ENCODE measurements around the gene ATG16L1.

ATG16L1 gene

GRCh38 chr2:233250985-233251305, 528 bp upstream of the ATG16L1 start:
- peaks cover 27% of the 10 kb centered on the region for H3K36me3 Mint-ChIP-seq (ENCODE audit: insufficient read depth)
- no peaks in the 10 kb centered on the region for H3K9me3 Mint-ChIP-seq
- peak overlapping the region; percentile 91 for H3K4me3 Mint-ChIP-seq
- H3K4me1 Mint-ChIP-seq, result peaks cover 64% of the 10 kb centered on the region
- H3K27ac Mint-ChIP-seq (ENCODE audit: low read depth), result peak overlapping the region; percentile 93
- ATAC-seq (replicated peaks; ENCODE audit: extremely low read depth, poor library complexity, severe bottlenecking) (peak; percentile 11), DNase-seq (ENCODE audit: low spot score in 2 of 2) (no peak)
- no peaks in the 10 kb centered on the region for H3K27me3 Mint-ChIP-seq

GRCh38 chr2:233252227-233252626, 754 bp downstream of the ATG16L1 start:
- Mint-ChIP-seq H3K4me3 (peak overlapping the region; percentile 91), H3K4me1 (peaks cover 60% of the 10 kb centered on the region), H3K27me3 (no peaks in the 10 kb centered on the region), H3K9me3 (no peaks in the 10 kb centered on the region), H3K27ac (ENCODE audit: low read depth) (peak overlapping the region; percentile 93), H3K36me3 (ENCODE audit: insufficient read depth) (peaks cover 35% of the 10 kb centered on the region)
- DNase-seq (ENCODE audit: low spot score in 2 of 2) (no peak), ATAC-seq (replicated peaks; ENCODE audit: extremely low read depth, poor library complexity, severe bottlenecking) (no peak)

GRCh38 chr2:233255151-233255550, 3.7 kb downstream of the ATG16L1 start:
- H3K36me3 Mint-ChIP-seq (ENCODE audit: insufficient read depth), result peaks cover 59% of the 10 kb centered on the region
- H3K27ac Mint-ChIP-seq (ENCODE audit: low read depth), result peak overlapping the region; percentile 72
- peaks cover 68% of the 10 kb centered on the region for H3K4me1 Mint-ChIP-seq
- no peaks in the 10 kb centered on the region for H3K27me3 Mint-ChIP-seq
- DNase-seq (ENCODE audit: low spot score in 2 of 2) (no peak), ATAC-seq (replicated peaks; ENCODE audit: extremely low read depth, poor library complexity, severe bottlenecking) (no peak)
- H3K4me3 Mint-ChIP-seq, result peak overlapping the region; percentile 91
- no peaks in the 10 kb centered on the region for H3K9me3 Mint-ChIP-seq

GRCh38 chr2:233256048-233256447, 4.6 kb downstream of the ATG16L1 start:
- H3K27me3 Mint-ChIP-seq, result no peaks in the 10 kb centered on the region
- DNase-seq (ENCODE audit: low spot score in 2 of 2) (no peak), ATAC-seq (replicated peaks; ENCODE audit: extremely low read depth, poor library complexity, severe bottlenecking) (no peak)
- H3K9me3 Mint-ChIP-seq, result no peaks in the 10 kb centered on the region
- peaks cover 66% of the 10 kb centered on the region for H3K36me3 Mint-ChIP-seq (ENCODE audit: insufficient read depth)
- H3K4me1 Mint-ChIP-seq, result peaks cover 66% of the 10 kb centered on the region
- no peak overlapping the region for H3K27ac Mint-ChIP-seq (ENCODE audit: low read depth)
- no peak overlapping the region for H3K4me3 Mint-ChIP-seq

- peaks cover 67% of the 10 kb centered on the region for H3K36me3 Mint-ChIP-seq (ENCODE audit: insufficient read depth)
- H3K4me3 Mint-ChIP-seq, result no peak overlapping the region
- no peaks in the 10 kb centered on the region for H3K27me3 Mint-ChIP-seq
- peaks cover 74% of the 10 kb centered on the region for H3K4me1 Mint-ChIP-seq
- ATAC-seq (replicated peaks; ENCODE audit: extremely low read depth, poor library complexity, severe bottlenecking), result no peak
- H3K27ac Mint-ChIP-seq (ENCODE audit: low read depth), result peak overlapping the region; percentile 91
- no peaks in the 10 kb centered on the region for H3K9me3 Mint-ChIP-seq
- no peak for DNase-seq (ENCODE audit: low spot score in 2 of 2)
Observed at GRCh38 chr2:233258211-233258610, 6.7 kb downstream of the ATG16L1 start.

GRCh38 chr2:233259730-233260129, 8.3 kb downstream of the ATG16L1 start:
- peaks cover 70% of the 10 kb centered on the region for H3K36me3 Mint-ChIP-seq (ENCODE audit: insufficient read depth)
- no peak for DNase-seq (ENCODE audit: low spot score in 2 of 2)
- H3K27me3 Mint-ChIP-seq, result no peaks in the 10 kb centered on the region
- no peak for ATAC-seq (replicated peaks; ENCODE audit: extremely low read depth, poor library complexity, severe bottlenecking)
- H3K27ac Mint-ChIP-seq (ENCODE audit: low read depth), result peak overlapping the region; percentile 91
- H3K4me3 Mint-ChIP-seq, result no peak overlapping the region
- H3K4me1 Mint-ChIP-seq, result peaks cover 64% of the 10 kb centered on the region
- no peaks in the 10 kb centered on the region for H3K9me3 Mint-ChIP-seq

GRCh38 chr2:233260661-233261060, 9.2 kb downstream of the ATG16L1 start:
- H3K27me3 Mint-ChIP-seq, result no peaks in the 10 kb centered on the region
- H3K36me3 Mint-ChIP-seq (ENCODE audit: insufficient read depth), result peaks cover 74% of the 10 kb centered on the region
- peaks cover 55% of the 10 kb centered on the region for H3K4me1 Mint-ChIP-seq

GRCh38 chr2:233261819-233262555, 10.5 kb downstream of the ATG16L1 start:
- Mint-ChIP-seq H3K4me3 (peak overlapping the region; percentile 47), H3K27ac (ENCODE audit: low read depth) (peak overlapping the region; percentile 91), H3K27me3 (no peaks in the 10 kb centered on the region), H3K9me3 (no peaks in the 10 kb centered on the region), H3K36me3 (ENCODE audit: insufficient read depth) (peaks cover 80% of the 10 kb centered on the region), H3K4me1 (peaks cover 65% of the 10 kb centered on the region)
- DNase-seq (ENCODE audit: low spot score in 2 of 2) (no peak), ATAC-seq (replicated peaks; ENCODE audit: extremely low read depth, poor library complexity, severe bottlenecking) (peak; percentile 36)

More at GRCh38 chr2:233260661-233261060, 9.2 kb downstream of the ATG16L1 start:
- H3K27ac Mint-ChIP-seq (ENCODE audit: low read depth), result peak overlapping the region; percentile 91
- DNase-seq (ENCODE audit: low spot score in 2 of 2) (no peak), ATAC-seq (replicated peaks; ENCODE audit: extremely low read depth, poor library complexity, severe bottlenecking) (no peak)
- H3K9me3 Mint-ChIP-seq, result no peaks in the 10 kb centered on the region
- peak overlapping the region; percentile 31 for H3K4me3 Mint-ChIP-seq

- H3K27me3 Mint-ChIP-seq, result no peaks in the 10 kb centered on the region
- ATAC-seq (replicated peaks; ENCODE audit: extremely low read depth, poor library complexity, severe bottlenecking) (no peak), DNase-seq (ENCODE audit: low spot score in 2 of 2) (no peak)
- H3K4me3 Mint-ChIP-seq, result peak overlapping the region; percentile 47
- H3K27ac Mint-ChIP-seq (ENCODE audit: low read depth), result peak overlapping the region; percentile 91
- peaks cover 69% of the 10 kb centered on the region for H3K4me1 Mint-ChIP-seq
- no peaks in the 10 kb centered on the region for H3K9me3 Mint-ChIP-seq
- peaks cover 75% of the 10 kb centered on the region for H3K36me3 Mint-ChIP-seq (ENCODE audit: insufficient read depth)
Observed at GRCh38 chr2:233262562-233262961, 11.1 kb downstream of the ATG16L1 start.

GRCh38 chr2:233263045-233263570, 11.6 kb downstream of the ATG16L1 start:
- peak overlapping the region; percentile 91 for H3K27ac Mint-ChIP-seq (ENCODE audit: low read depth)
- no peaks in the 10 kb centered on the region for H3K27me3 Mint-ChIP-seq
- DNase-seq (ENCODE audit: low spot score in 2 of 2), result no peak
- ATAC-seq (replicated peaks; ENCODE audit: extremely low read depth, poor library complexity, severe bottlenecking), result no peak
- H3K36me3 Mint-ChIP-seq (ENCODE audit: insufficient read depth), result peaks cover 77% of the 10 kb centered on the region
- H3K4me3 Mint-ChIP-seq, result peak overlapping the region; percentile 47
- peaks cover 72% of the 10 kb centered on the region for H3K4me1 Mint-ChIP-seq
- no peaks in the 10 kb centered on the region for H3K9me3 Mint-ChIP-seq

- Mint-ChIP-seq H3K4me3 (no peak overlapping the region), H3K36me3 (ENCODE audit: insufficient read depth) (peaks cover 67% of the 10 kb centered on the region), H3K27me3 (no peaks in the 10 kb centered on the region), H3K4me1 (peaks cover 71% of the 10 kb centered on the region), H3K27ac (ENCODE audit: low read depth) (no peak overlapping the region), H3K9me3 (no peaks in the 10 kb centered on the region)
- no peak for DNase-seq (ENCODE audit: low spot score in 2 of 2)
- ATAC-seq (replicated peaks; ENCODE audit: extremely low read depth, poor library complexity, severe bottlenecking), result no peak
Observed at GRCh38 chr2:233264667-233265066, 13.2 kb downstream of the ATG16L1 start.

- DNase-seq (ENCODE audit: low spot score in 2 of 2), result no peak
- no peak for ATAC-seq (replicated peaks; ENCODE audit: extremely low read depth, poor library complexity, severe bottlenecking)
- Mint-ChIP-seq H3K27ac (ENCODE audit: low read depth) (peak overlapping the region; percentile 95), H3K27me3 (no peaks in the 10 kb centered on the region), H3K4me1 (peaks cover 70% of the 10 kb centered on the region), H3K9me3 (no peaks in the 10 kb centered on the region), H3K4me3 (peak overlapping the region; percentile 16), H3K36me3 (ENCODE audit: insufficient read depth) (peaks cover 63% of the 10 kb centered on the region)
Observed at GRCh38 chr2:233265899-233266431, 14.5 kb downstream of the ATG16L1 start.

GRCh38 chr2:233266481-233266880, 15.0 kb downstream of the ATG16L1 start:
- no peaks in the 10 kb centered on the region for H3K27me3 Mint-ChIP-seq
- H3K27ac Mint-ChIP-seq (ENCODE audit: low read depth), result peak overlapping the region; percentile 95
- H3K9me3 Mint-ChIP-seq, result no peaks in the 10 kb centered on the region
- DNase-seq (ENCODE audit: low spot score in 2 of 2) (no peak), ATAC-seq (replicated peaks; ENCODE audit: extremely low read depth, poor library complexity, severe bottlenecking) (no peak)
- peaks cover 59% of the 10 kb centered on the region for H3K36me3 Mint-ChIP-seq (ENCODE audit: insufficient read depth)
- peak overlapping the region; percentile 16 for H3K4me3 Mint-ChIP-seq
- peaks cover 67% of the 10 kb centered on the region for H3K4me1 Mint-ChIP-seq
